Measurements from ENCODE around the gene MKX. TPM values are rescaled to one million over a fixed set of nuclear protein-coding genes. Genes with fewer than 3 reads are reported as not detected.
A peak's percentile ranks its signal among the peaks of the same experiment; 100 is the strongest.

Gene MKX
- total RNA-seq, 6 experiments from 2014 or later: 36.6 to 99.7 (median 40.6) TPM

DNA sequence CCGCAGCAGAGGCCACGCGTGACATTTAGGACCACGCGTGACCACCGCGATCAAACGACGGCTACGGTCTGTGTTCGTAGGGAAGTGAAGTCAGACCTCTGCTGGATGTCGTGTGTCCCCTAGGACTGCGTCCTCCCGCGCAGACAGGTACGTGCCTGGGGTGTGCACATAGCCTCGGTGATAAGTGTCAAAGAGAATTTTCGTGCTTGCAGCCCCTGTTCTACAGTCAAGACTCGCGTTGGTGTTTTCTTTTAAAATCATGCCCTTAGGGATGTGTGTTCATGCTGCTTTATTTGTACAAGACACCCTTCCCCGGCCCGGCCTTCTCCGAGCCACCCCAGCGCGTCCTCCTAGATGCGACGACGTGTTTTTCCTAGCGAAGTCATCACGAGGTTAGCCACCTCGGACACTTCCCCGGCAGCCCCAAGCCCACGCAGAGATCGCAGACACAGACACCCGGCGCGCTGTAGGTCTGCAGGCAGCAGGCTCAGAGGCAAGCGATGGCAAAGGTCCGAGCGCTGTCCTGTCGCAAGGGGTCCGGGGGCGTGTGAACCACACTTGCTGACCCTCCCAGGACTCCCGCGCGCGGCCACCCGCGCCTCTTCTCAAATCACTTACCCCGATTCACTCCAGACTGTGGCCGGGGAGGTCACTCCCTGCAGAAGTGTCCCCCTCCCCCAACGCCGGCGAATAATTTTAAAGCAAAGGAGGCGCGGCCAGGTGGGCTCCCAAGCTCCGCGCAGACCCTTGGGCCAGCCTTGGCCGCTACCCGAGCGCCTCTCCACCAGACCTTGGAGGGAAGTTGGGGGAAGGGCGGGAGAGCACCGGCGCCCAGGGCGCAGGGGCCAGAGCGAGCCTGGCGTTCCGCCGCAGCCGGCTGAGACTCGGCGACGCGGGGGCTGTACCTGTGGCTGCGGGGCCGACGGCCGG, 552 bp downstream of the MKX start:
- Mint-ChIP-seq H3K27ac (peak overlapping the region; percentile 94), H3K27me3 (ENCODE audit: insufficient read depth) (peaks cover 18% of the 10 kb centered on the region)
- DNase-seq: peak; percentile 58

DNA sequence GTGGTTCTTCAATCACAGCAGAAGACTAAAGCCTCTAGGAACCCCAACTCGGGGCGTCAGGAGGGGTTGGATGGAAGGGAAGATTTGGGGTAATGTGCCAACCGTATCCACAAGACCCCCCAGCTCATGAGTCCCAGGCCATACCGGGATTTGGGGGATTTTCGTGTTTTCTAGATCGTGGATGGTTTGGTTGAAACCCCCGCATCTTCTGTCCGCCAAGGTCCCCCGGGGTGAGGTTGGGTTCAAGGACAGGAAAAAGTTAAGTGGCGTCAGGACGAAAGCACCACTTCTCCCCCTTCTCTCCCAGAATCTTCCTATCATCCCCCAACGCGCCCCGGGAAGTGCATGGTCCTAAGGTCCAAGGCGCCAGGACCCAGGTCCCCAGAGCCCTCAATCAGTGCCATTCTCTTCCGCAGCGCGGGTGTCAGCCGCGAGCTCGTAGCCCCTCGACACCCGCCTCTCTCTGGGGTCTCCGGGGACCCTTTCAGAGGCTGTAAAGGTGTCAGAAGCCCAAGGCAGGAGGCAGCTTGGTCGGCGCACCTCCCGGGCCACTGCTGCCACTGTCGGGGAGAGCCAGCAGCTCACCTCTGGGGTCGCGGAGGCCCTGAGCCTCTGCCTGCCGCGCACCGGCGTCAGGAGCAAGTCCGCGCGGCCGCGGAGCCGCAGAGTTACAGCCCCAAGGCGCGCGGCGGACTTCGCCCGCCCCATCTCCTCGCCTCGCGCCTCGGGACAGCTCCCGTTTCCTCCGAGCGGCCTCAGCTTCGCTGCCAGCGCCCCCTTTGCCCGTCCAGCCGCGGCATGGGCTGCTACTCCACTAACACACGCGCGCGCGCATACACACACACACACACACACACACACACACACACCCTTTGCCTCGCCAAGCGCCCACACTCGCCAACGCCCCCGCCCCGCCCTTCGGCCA, 1.5 kb downstream of the MKX start:
- H3K36me3 Mint-ChIP-seq (ENCODE audit: low read depth): peaks cover 21% of the 10 kb centered on the region
- H3K4me3 Mint-ChIP-seq: peak overlapping the region; percentile 94
- peak; percentile 75 for DNase-seq
- H3K4me1 Mint-ChIP-seq (ENCODE audit: low read depth): peaks cover 53% of the 10 kb centered on the region
- peak overlapping the region; percentile 94 for H3K27ac Mint-ChIP-seq
- TF ChIP-seq, protein P1, sequence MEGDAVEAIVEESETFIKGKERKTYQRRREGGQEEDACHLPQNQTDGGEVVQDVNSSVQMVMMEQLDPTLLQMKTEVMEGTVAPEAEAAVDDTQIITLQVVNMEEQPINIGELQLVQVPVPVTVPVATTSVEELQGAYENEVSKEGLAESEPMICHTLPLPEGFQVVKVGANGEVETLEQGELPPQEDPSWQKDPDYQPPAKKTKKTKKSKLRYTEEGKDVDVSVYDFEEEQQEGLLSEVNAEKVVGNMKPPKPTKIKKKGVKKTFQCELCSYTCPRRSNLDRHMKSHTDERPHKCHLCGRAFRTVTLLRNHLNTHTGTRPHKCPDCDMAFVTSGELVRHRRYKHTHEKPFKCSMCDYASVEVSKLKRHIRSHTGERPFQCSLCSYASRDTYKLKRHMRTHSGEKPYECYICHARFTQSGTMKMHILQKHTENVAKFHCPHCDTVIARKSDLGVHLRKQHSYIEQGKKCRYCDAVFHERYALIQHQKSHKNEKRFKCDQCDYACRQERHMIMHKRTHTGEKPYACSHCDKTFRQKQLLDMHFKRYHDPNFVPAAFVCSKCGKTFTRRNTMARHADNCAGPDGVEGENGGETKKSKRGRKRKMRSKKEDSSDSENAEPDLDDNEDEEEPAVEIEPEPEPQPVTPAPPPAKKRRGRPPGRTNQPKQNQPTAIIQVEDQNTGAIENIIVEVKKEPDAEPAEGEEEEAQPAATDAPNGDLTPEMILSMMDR (IDR thresholded peaks at IDR 0.05): peak; percentile 12; the same call in 1 of the 2 replicates
- peaks cover 16% of the 10 kb centered on the region for H3K27me3 Mint-ChIP-seq (ENCODE audit: insufficient read depth)
- H3K9me3 Mint-ChIP-seq: no peaks in the 10 kb centered on the region; the same call in 1 of the 2 replicates

More for the DNA sequence above, 552 bp downstream of the MKX start:
- Mint-ChIP-seq H3K36me3 (ENCODE audit: low read depth) (peaks cover 21% of the 10 kb centered on the region), H3K4me1 (ENCODE audit: low read depth) (peaks cover 48% of the 10 kb centered on the region), H3K9me3 (no peaks in the 10 kb centered on the region; the same call in 1 of the 2 replicates), H3K4me3 (peak overlapping the region; percentile 94)
- TF ChIP-seq, protein P1 (IDR thresholded peaks at IDR 0.05): no peak

DNA sequence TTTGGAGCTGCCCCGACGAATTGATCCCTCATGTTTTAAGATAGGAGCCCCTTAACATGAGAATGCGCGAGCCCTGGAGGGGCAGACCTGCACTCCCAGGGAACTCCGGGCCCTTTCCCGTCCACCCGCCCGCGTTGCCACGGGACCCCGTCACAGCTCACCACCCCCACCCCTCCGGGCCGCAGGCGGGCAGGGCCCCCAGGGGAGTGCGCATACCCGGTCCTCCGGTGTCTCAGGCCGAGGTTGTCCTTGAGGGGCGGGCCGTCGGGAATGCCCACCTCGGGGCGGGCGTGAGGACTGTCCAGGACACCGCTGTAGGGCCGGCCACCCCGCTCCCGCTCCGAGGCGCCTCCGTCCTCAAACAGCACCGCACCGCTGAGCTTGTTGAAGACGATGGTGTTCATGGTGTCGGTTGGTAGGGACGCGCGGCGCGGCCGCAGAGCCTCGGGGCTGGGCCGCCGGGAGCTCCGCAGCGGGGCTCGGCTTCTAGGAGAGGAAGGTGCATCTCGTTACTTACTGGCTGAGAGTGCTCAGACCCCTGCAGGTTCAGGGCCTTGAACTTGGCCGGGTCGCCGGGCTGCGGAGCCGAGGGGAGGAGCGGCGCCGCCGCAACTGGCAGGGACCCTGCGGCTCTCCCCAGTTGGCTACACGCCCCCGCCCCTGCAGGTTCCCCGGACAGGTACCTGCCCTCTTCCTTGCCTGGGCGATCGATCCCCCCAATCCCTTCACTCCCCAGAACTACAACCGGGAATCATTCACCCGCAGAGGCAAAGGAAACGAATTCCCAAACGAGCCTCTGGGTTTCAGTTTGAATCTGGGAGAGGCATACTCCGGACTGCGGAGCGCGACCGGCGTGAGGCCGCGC, 2.4 kb downstream of the MKX start:
- no peak for DNase-seq
- Mint-ChIP-seq H3K27me3 (ENCODE audit: insufficient read depth) (peaks cover 16% of the 10 kb centered on the region), H3K27ac (peak overlapping the region; percentile 94), H3K36me3 (ENCODE audit: low read depth) (peaks cover 22% of the 10 kb centered on the region), H3K9me3 (no peaks in the 10 kb centered on the region; the same call in 1 of the 2 replicates), H3K4me3 (peak overlapping the region; percentile 94), H3K4me1 (ENCODE audit: low read depth) (peaks cover 55% of the 10 kb centered on the region)
- TF ChIP-seq, protein P1 (IDR thresholded peaks at IDR 0.05): no peak

DNA sequence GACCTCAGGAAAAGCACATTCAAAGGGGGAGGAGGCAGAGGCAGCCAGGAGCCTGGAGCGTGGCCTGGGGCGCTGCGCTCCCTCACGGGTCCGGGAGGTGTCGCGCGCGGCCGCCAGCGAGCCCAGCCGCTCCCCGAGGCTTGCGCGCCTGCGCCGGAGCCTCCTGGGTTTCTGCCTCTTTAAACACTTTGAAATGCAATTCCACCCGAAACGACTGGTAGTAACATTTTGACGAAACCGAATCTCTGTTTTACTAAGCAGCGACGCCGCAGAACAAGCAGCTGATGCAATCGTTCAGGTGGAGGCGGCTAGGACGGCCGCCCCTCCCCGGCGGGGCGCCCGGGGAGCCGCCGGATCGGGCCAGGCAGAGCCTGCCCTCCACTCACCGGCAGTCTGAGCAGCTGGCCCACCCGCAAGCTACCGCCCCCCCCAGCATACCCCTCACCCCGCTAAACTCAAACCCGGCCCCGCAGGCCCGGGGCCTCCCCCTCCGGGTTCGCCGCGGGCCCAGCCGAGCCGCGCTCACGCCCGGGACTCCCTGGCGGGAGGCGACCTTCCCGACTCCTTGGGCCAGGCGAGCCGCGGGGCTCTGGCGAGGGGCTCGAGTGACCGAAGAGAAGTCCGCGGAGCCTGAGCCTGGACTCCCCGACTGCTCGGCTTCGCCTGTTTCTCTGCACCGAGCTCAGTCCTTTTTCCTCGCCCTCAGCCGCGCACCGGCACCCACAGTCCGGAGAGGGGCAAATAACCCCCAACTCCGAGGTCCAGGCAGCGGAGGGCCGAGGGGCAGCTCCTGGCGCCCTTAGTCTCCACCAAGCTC, 3.2 kb downstream of the MKX start:
- DNase-seq: peak; percentile 94
- Mint-ChIP-seq H3K36me3 (ENCODE audit: low read depth) (peaks cover 30% of the 10 kb centered on the region), H3K9me3 (no peaks in the 10 kb centered on the region; the same call in 1 of the 2 replicates), H3K27me3 (ENCODE audit: insufficient read depth) (peaks cover 16% of the 10 kb centered on the region), H3K27ac (peak overlapping the region; percentile 94), H3K4me1 (ENCODE audit: low read depth) (peaks cover 63% of the 10 kb centered on the region), H3K4me3 (peak overlapping the region; percentile 94)
- TF ChIP-seq, protein P1 (IDR thresholded peaks at IDR 0.05): peak; percentile 82
